Chondrocyte (in vitro differentiated cells): ENCODE results near the gene SAPCD1. TPM values are rescaled to one million over a fixed set of nuclear protein-coding genes. Genes with fewer than 3 reads are reported as not detected.
A peak's percentile ranks its signal among the peaks of the same experiment; 100 is the strongest.

Experiments
- DNase-seq: peaks from one replicate; pipeline ENCODE4 v3.0.0; 2021; ENCODE audit warnings: mixed read lengths, low spot score
- H3K27ac Mint-ChIP-seq: one replicate; pipeline ENCODE4 v1.8.0; 2021; ENCODE audit warnings: mild to moderate bottlenecking, moderate library complexity, mixed read lengths; ENCODE audit not compliant: unreplicated experiment
- H3K27me3 Mint-ChIP-seq: 2 replicates; pipeline ENCODE4 v1.8.0; 2021; ENCODE audit warnings: low read depth, mixed read lengths
- H3K36me3 Mint-ChIP-seq: 2 replicates; pipeline ENCODE4 v1.8.0; 2021; ENCODE audit warnings: low read depth, mixed read lengths
- H3K4me1 Mint-ChIP-seq: 2 replicates; pipeline ENCODE4 v1.8.0; 2021; ENCODE audit warnings: low read depth, mild to moderate bottlenecking, mixed read lengths
- H3K4me3 Mint-ChIP-seq: one replicate; pipeline ENCODE4 v1.8.0; 2021; ENCODE audit warnings: mild to moderate bottlenecking, moderate library complexity, mixed read lengths; ENCODE audit not compliant: unreplicated experiment
- H3K9me3 Mint-ChIP-seq: 2 replicates; pipeline ENCODE4 v1.8.0; 2021; ENCODE audit warnings: low read depth, mixed read lengths
- CTCF ChIP-seq: fragments of 200-600 bp; sonication (generic); IDR thresholded peaks from 2 replicates; pipeline ENCODE4 v1.5.0; 2021; ENCODE audit warnings: antibody characterized with exemption, mild to moderate bottlenecking, moderate library complexity
- total RNA-seq: library from RNA; stranded (reverse); gene quantifications from 3 replicates; pipeline ENCODE4 v1.2.1, GENCODE V29; 2021

SAPCD1 gene
- total RNA-seq, 1 donor from 2014 or later = 1.4 TPM

- Mint-ChIP-seq H3K27ac (peak within 1 kb of the TSS; percentile 17), H3K4me3 (no peak within 1 kb of the TSS)
These were observed 39.0 kb upstream of the SAPCD1 start, which contains the start of gene MPIG6B for GRCh38 chr6:31723245-31723979. TSS of gene MPIG6B (plus strand) at chr6:31723373. CDS start at chr6:31723384, 11 bp downstream.

GRCh38 chr6:31723980-31724691 lies 38.3 kb upstream of the SAPCD1 start:
- DNase-seq = no peak
- Mint-ChIP-seq H3K27ac (peak overlapping the region; percentile 17), H3K4me3 (no peak overlapping the region), H3K36me3 (peaks cover 22% of the 10 kb centered on the region), H3K9me3 (no peaks in the 10 kb centered on the region), H3K4me1 (peaks cover 7% of the 10 kb centered on the region), H3K27me3 (no peaks in the 10 kb centered on the region)
- no peak for TF ChIP-seq CTCF

More at GRCh38 chr6:31723245-31723979, 39.0 kb upstream of the SAPCD1 start, which contains the start of gene MPIG6B:
- no peak for TF ChIP-seq CTCF
- Mint-ChIP-seq H3K36me3 (peaks cover 22% of the 10 kb centered on the region), H3K4me1 (no peaks in the 10 kb centered on the region), H3K9me3 (no peaks in the 10 kb centered on the region), H3K27me3 (no peaks in the 10 kb centered on the region)
- no peak for DNase-seq

GRCh38 chr6:31725502-31726350 lies 36.7 kb upstream of the SAPCD1 start:
- no peak overlapping the region for H3K4me3 Mint-ChIP-seq
- TF ChIP-seq CTCF = no peak
- DNase-seq = no peak
- peaks cover 22% of the 10 kb centered on the region for H3K36me3 Mint-ChIP-seq
- no peaks in the 10 kb centered on the region for H3K9me3 Mint-ChIP-seq
- no peaks in the 10 kb centered on the region for H3K27me3 Mint-ChIP-seq
- peaks cover 16% of the 10 kb centered on the region for H3K4me1 Mint-ChIP-seq
- H3K27ac Mint-ChIP-seq = no peak overlapping the region

- H3K4me1 Mint-ChIP-seq = peaks cover 26% of the 10 kb centered on the region
- peak overlapping the region; percentile 46 for H3K4me3 Mint-ChIP-seq
- no peak overlapping the region for H3K27ac Mint-ChIP-seq
- TF ChIP-seq CTCF = no peak
- H3K36me3 Mint-ChIP-seq = peaks cover 28% of the 10 kb centered on the region
- H3K9me3 Mint-ChIP-seq = no peaks in the 10 kb centered on the region
- H3K27me3 Mint-ChIP-seq = no peaks in the 10 kb centered on the region
- DNase-seq = no peak
These were observed 35.3 kb upstream of the SAPCD1 start for GRCh38 chr6:31727034-31727716.
